GM19468 (cell line): ENCODE results near the gene RUSC1.

ENCODE experiments used
- ATAC-seq: cut with Tn5 transposase; IDR thresholded peaks from one replicate; pipeline ENCODE4 v1.9.1; 2021; ENCODE audit warnings: mild to moderate bottlenecking, moderate library complexity, moderate number of reproducible peaks; ENCODE audit not compliant: unreplicated experiment; ENCODE audit errors: extremely low read depth

Gene RUSC1

DNA sequence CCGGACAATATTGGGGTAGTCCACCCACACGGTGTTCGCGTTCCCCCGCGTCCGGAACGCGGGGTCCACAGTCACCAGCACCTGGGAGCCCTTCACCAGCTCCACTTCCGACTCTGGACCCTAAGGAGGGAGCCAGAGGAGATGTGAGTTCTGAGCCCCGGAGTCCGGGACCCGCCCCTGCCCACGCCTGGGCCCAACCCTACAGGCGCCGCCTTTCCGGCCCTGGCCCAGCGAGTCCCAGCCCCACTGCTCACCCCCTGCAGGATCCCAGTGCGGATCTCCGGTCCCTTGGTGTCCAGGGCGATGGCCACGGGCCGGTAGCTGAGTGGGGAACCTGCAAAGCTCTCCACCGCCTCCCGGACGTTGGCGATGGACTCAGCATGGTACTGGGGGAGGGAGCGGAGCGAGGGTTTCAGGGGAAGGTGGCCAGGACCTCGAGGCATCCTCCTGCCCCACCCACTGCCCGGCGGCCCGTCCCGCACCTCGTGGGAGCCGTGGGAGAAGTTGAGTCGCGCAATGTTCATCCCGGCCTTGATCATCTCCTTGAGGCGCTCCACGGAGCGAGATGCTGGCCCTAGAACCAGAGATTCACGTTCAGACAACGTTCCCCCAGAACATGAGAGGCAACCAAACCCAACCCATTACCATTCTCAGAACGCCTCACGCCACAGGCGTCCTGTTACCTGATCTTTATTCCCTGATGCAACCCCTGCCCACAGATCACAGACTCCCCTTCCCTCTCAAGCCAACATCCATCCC is 25.3 kb upstream of the RUSC1 start:
- ATAC-seq: no peak

DNA sequence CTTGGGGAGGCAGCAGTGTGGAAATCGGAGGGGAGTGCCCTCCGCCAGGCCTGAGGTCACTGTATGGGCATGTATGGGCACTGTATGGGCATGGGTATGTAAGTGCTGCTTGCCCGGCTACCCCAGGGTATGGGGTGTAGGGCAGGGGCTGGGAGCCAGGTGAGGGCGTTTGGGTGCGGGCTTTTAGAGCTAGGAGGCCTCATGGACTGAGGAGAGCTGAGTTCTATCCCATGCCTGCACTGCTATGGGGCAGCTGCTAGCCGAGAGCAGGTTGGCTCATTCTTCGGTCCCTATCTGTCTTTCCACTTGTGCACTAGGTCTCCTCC is 24.8 kb upstream of the RUSC1 start:
- no peak for ATAC-seq

DNA sequence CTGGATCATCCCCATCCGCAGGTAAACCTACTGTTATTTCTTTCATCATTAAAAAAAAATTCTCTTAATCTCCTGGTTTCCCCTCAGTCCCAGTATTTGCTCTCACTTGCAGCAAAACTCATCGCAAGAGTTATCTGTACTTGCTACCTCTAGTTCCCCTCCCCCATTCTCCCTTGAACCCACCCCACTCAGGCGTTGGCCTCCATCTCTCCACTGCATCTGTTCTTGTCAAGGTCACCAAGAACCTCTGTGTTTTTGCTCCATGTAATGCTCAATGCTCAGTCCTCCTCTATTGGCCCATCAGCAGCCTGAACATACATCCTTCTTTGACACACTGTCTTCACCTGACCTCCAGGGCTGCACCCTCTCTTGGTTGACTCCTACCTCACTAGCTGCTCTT is 24.0 kb upstream of the RUSC1 start:
- no peak for ATAC-seq

DNA sequence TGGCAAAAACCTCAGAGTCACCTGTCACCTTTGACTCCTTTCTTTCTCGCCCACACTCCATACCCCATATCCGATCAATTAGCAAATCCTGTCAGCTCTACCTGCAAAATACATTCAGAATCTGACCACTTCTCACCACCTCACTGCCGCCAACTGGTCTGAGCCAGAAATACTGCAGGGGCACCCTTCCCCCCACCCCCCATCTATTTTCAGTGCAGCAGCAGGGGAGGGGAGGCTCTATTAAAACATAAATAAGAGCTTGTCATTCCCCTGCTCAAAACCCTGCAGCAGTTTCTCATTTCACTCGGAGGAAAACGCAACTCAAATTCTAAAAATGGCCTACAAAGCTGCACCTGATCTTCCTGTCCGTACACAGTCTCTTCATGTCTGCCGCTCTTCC is 23.3 kb upstream of the RUSC1 start:
- ATAC-seq: no peak

DNA sequence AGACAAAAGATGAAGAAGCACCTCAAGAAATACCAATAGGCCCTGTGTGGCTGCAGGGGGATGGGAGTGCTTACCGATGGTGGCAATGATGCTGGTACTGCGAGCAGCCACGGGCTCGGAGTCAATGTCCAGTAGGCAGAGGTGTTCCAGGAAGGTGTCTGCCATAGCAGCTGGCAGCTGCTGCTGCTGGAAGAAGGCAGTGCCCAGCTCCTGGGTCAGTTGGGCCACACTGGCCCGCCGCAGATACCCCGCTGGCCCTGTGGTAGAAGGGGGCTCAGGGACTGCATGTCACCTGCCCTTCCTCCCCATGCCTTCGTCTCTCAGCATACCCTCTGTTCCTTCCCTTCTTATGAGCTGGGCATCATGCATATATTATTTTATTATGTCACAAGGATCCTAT is 20.7 kb upstream of the RUSC1 start:
- no peak for ATAC-seq

DNA sequence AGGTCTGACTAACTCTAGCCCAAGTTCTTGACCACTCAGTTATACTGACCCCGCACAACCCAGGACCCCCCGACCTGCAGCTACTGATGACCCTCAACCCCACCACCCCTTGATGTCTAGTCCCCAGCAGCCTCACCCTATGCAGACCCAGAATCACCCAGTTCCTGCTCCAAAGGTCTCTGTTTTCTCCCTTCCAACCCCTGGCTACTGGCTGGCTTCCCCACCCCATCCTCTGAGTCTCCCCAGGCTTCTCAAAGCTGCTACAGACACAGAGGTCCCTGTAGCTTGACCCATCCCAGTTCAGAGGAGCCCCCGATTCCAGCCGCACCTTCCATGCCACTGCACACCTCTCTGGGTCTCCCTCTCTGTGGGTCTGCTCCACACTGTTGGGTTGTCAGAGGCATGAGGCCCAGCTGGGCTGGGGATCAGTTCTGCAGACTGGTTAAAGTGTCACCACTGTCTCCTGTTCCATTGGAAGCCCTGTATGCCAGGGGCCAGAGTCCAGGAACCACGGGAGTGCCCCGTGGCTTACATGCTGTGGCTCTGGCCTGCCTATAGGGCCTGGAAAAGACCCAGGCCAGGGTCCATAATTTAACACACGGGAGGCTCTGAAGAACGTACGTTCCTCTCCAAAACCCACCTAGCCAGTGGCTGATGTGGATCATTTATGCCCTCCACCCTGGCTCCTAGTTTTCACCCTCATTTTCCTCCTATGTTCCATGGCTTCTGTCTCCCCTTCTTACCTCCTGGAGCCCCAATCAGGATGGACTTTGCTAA is 20.0 kb upstream of the RUSC1 start:
- ATAC-seq: no peak

DNA sequence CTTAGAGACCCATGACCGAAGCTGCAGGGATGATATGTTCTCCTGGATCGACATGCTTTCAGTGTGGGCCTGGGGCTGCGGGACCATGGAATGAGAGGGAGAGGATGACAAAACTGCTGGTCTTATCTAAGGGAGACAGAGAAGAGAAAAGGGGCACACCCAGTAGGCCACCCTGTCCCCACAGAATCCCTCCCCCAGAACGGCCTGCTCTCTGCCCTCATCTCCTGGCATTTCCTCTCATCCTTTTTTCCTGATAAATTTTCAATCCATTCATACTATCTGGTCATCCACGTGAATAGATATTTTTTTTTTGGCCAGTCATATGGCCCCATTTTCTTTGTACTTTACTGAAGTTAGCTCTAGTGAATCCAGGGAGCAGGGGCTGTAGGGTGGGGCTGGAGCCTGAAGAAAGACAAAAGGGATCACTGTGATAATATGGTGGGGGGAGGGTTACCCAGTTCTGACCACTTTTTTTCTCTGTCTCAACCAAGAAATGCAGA is 19.3 kb upstream of the RUSC1 start, which contains the start of gene PKLR:
Gene PKLR, minus strand, starts transcription at position 97 of the 500 bp plus-strand sequence. Its CDS starts 43 bp downstream, at position 54.
- no peak for ATAC-seq

DNA sequence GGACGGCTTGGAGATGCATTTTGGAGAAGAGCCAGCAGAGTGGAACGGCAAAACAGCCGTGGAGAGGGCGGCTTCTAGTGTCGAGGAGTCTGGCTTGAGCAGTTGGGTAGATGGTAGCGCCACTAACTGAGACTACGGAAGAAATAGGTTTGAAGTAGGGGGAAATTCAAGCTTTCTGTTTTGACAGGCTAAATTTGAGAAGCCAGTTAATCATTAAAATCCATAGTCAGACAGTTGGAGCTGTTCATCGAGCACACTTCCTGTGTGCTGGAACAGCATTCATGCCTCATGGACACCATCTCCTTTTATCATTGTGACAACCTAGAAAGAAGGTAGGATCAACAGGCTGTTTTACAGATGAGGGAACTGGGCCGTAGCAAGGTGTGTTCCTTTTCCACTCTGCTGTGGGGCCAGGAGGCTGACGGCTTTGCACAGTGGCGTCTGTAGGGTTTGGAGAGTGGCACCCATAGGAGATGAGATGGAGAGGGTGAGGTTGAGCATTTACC is 16.1 kb upstream of the RUSC1 start:
- ATAC-seq: no peak

DNA sequence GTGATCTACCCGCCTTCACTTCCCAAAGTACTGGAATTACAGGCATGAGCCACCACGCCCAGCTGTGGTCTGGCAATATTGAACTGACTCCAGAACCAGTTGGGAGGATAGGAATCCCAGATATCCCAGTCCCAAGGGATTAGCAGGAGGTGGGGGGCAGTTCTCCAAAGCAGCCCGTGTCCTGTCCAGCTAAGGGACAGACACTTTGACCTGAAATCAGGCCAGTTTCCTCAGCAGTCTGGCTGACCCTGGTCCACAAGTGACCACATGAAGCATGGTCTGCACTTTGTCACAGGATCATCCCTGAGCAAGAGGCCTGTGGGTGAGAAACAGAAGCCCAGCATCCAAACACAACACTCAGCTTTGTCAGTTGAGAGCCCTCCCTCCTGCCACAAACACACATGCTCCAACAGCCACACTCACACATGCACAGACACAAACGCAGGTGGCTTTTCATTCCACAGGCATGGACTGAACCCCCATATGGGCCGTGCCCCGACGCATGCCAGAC is 14.8 kb upstream of the RUSC1 start:
- ATAC-seq: no peak

DNA sequence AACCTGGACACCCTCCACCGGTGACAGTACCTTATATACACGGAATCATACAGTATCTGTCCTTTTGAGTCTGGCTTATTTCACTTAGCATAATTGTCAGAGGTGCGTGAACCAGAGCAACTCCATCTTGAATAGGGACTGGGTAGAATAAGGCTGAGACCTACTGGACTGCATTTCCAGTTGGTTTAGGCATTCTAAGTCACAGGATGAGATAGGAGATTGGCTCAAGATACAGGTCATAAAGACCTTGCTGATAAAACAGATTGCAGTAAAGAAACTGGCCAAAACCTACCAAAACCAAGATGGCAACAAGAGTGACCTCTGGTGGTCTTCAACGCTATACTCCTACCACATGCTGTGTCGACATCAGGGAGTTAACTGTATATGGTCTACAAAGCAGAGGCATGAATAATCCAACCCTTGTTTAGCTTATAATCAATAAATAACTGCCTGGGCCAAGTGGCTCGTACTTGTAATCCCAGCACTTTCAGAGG is 13.4 kb upstream of the RUSC1 start:
- ATAC-seq: no peak

DNA sequence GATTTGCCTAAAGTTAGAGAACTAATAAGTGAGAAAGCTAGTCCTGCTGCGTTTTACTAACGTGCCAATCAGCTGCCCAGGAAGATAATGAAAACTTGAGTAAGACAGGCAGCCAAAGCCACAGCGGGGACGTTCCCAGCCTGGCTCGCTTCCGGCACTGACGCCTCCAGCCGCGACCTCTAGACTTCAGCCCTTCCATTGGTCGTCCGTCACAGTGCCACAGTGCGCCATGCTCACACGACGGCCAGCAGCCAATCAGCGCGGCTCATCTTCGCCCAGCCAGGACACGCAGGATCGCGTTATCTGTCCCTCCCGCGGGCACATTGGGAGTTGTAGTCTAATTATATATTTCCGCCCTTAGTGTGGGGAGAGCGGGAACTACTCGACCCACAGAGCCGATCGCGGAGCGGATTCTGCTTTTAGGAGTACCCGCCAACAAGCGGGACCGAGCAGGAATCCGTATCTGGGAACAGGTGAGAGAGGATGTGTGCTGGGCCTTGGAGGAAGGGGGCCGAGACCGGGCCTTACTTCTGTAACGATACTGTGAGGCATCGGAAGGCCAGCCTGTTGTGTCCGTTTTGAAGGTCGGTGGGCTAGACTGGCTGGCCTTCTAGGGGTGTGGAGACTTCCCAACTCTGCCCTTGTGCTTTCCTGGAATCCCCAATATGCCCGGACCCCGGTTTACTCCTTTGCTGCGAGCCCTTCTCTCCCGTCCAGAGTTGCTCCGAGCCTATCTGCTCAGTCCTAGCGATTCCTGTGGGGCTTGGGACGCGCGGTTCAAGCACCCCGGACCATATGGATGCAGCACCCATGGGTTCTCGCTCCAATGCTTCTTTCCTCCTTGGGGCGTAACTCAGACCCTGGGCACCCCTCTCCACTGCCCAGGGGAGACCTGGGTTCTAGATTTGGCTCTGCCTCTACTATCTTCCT is 11.9 kb upstream of the RUSC1 start, which contains the start of gene FDPS:
Gene FDPS, plus strand, starts transcription at position 374 of the 930 bp plus-strand sequence. CDS start 924 bp downstream, outside the sequence.
- peak; percentile 83 for ATAC-seq

DNA sequence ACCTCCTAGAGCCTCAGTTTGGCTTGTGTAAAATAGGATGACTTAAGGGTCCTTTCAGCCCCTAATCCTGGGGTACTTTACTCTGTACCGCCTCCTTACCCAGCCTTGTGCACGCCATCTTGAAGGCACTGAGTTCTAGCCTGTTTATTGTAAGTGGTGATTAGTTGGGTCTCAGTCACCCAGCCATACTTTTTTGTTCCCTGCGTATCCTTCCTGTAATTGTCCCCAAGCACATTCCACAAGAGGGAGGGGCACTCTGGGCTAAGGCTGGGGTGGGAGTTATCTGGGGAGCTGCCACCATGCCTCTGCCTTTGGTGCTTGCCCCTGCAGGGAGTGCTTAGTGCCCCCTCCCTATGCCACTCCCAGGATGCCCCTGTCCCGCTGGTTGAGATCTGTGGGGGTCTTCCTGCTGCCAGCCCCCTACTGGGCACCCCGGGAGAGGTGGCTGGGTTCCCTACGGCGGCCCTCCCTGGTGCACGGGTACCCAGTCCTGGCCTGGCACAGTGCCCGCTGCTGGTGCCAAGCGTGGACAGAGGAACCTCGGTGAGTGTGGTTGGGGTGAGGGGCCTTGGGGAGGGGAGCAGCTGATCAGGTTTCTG is 11.2 kb upstream of the RUSC1 start:
- ATAC-seq: no peak

DNA sequence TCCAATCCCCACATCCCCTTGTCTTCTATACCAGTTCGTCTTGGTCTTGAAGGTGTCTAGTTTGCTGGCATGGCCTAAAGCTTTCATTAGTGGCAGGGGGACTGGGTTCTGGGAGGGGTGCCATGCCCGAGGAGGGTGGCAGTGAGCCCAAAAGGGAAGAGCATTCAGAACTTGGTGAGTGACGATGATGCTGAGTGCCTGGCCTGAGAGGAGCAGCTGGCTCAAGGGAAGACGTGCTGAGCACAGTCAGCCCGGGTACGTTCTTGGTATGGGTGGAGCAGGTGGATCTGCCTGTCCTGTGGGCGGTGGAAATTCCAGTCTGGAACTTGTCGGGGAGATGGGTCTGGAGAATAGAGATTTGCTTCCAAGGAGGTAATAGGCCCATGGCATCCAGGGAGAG is 7.4 kb upstream of the RUSC1 start:
- no peak for ATAC-seq

DNA sequence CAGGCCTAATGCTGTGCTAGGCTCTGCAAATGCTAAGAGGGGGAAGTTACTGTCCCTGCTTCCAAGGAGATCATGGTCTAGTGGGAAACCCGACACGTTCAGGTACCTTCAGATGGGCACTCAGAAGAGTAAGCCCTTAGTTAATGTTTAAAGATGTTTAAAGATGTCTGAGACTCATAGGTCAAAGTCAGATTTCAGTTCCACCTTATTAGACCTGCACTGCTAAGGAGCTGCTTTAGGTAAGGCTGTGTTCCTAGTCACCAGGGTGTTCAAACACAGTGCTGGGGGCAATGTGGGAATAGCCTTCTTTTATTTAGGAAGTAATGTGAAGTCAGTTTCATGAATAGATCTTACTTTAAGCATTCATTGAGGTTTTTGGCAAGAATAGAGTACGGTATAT is 3.8 kb upstream of the RUSC1 start:
- no peak for ATAC-seq

DNA sequence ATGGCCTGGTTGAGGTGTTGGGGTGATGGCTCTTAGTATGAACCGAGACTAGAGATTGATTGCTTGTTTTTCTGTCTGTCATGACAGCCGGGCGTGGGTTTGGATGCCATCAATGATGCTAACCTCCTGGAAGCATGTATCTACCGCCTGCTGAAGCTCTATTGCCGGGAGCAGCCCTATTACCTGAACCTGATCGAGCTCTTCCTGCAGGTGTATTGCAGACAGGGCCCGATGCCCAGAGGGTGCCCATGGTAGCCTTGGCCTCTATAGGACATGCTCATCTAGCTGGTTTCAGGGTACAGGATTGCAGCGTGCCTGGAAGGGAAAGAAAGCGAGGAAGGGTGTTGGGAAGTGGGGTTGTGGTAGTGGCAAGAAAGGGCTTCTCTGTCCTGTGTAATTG is 2.6 kb upstream of the RUSC1 start:
- no peak for ATAC-seq

DNA sequence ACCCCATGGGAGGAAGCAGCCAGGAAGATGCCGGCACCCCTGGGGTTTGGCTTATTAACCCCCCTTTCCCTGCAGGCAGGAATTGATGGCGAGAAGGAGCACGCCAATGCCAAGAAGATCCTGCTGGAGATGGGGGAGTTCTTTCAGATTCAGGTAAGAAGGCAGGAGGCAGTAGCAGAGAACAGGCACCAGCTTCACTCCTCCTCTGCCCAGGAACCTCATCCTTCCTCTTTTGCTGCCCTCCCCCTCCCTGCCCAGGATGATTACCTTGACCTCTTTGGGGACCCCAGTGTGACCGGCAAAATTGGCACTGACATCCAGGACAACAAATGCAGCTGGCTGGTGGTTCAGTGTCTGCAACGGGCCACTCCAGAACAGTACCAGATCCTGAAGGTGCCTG is 1.2 kb upstream of the RUSC1 start:
- ATAC-seq: no peak

DNA sequence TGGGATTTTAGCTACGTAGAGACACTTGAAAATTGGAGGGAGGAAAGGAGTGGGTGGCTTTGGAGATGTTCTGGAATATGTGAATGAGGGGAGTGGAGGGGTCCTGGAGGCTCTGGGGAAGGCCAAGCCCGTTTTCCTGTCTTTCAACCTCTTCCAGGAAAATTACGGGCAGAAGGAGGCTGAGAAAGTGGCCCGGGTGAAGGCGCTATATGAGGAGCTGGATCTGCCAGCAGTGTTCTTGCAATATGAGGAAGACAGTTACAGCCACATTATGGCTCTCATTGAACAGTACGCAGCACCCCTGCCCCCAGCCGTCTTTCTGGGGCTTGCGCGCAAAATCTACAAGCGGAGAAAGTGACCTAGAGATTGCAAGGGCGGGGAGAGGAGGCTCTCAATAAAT is 442 bp upstream of the RUSC1 start:
- no peak for ATAC-seq

DNA sequence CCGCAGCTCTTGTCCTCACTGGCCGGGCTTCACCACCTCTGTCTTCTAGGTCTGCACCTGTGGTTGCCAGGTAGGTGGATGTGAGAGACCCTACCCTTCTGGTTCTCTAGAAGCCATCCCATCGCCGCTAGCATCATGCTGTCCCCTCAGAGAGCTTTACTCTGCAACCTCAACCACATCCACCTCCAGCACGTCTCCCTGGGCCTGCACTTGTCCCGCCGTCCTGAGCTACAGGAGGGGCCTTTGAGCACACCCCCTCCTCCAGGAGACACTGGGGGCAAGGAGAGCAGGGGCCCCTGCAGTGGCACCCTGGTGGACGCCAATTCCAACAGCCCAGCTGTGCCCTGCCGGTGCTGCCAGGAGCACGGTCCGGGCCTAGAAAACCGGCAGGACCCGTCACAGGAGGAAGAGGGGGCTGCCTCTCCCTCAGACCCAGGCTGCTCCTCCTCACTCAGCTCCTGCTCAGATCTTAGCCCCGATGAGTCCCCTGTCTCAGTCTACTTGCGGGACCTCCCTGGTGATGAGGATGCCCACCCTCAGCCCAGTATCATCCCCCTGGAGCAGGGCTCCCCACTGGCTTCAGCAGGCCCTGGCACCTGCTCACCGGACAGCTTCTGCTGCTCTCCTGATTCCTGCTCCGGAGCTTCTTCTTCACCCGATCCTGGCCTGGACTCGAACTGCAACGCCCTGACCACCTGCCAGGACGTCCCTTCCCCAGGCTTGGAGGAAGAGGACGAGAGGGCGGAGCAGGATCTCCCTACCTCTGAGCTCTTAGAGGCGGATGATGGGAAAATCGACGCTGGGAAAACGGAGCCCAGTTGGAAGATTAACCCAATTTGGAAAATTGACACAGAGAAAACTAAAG is 1.2 kb downstream of the RUSC1 start:
- no peak for ATAC-seq

DNA sequence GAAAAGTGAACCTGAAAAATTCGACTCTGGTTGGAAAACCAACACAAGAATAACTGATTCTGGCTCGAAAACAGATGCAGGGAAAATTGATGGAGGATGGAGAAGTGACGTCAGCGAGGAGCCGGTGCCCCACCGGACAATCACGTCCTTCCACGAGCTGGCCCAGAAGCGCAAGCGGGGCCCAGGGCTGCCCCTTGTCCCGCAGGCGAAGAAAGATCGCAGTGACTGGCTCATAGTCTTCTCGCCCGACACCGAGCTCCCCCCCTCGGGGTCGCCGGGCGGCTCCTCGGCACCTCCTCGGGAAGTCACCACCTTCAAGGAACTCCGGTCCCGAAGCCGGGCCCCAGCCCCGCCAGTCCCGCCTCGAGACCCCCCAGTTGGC is 1.9 kb downstream of the RUSC1 start:
- no peak for ATAC-seq
